EH (cell line): Measurements from ENCODE around the gene RGR.
"Not testable (repeated sequence)": the region's sequence is repeated elsewhere in the genome, so short reads cannot be mapped to it uniquely, and the experiment has no call there.

ENCODE experiments used
- DNase-seq: peaks from one replicate; pipeline ENCODE4 v3.0.0-alpha.2; 2015; ENCODE audit warnings: low read depth

RGR gene

DNA sequence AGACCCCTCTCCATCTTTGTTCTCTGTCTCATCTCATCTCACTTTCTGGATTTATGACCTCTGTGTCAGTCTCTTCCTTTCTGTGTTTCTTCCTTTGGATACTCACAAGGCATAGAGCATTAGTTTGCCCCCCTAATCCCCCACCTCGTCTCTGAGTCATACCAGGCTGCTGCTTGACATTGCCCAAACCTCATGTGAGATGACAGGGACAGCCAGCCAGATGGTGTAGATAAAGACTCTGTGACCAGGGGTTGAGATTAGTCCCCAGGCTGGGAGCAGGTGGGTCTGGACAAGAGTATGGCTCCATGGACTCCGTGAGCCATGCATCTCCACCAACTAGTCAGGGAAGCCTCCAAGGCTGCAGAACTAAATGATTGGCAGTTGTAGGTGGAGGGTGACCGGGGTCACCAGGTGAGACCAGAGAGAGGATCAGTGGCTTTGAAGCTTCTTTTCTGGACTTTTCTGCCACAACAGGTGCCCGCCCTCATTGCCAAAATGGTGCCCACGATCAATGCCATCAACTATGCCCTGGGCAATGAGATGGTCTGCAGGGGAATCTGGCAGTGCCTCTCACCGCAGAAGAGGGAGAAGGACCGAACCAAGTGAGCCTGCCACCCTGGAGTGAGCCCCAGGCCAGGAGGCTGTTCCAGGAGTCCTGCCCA, 13.3 kb downstream of the RGR start:
- DNase-seq, result no peak

DNA sequence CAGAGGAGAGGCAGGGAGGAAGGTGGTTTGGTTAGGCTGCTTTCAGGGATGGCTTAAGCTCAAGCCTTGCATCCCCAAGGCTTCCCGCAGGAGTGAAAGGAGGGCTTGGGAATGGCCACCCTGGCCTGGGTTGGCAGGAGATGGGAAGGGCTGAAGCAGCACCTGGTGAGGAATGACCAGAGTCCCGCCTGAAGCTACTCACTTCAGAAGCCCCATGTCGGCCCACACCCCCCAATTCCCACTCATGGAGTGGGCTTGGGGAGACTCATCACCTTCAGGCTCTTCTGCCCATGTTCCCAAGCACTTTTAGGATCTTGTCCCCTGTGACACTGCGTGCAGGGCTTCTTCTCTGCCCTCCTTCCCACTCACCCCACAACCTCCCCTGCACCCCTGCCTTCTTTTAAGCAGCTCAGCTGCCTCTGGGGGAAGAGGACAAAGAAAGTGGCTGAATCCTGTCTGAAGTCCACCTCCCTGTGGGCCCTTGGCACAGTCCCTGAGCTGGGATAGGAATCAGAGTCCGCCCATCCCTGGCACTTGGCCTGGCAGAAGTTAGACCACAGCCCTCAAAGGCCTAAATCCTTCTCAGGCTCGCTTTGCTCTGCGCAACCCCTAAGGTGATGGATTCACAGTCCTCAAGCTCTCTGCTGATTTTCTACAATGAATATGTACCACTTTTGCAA, 16.5 kb downstream of the RGR start:
- DNase-seq, result no peak

DNA sequence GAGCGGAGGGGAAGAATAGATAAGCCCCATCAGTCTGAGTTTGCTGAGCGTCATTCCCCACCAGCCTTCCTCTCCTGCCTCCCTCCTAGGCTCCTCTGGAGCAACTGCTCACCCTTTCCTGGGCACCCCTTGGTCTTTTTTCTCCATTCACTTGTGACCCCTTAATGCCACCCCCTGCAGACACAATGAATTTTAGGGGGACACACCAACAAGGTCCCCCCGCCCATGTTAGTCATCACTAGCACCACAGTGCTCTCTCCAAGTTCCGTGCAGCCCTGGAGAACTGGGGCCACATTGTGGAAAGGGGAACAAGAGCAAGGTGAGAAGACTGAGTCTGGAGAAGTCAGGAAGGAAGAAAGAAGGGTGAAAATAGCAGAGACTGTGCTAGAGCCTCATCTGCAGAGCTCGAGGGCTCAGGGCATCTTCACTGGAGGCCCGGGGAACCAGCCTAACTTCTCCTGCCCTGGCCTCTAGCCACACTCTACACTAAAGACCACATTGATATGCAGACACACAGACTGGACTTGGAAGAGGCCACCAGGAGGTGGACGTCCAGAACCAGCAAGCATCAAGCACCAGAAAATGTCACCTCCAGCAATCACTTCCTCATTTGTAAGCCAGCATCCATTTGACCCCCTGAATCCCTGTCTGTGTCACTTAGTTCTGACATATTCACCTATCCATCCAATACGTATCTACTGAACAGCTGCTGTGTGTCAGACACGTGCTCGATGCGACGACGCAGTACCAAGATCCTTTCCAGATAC, 17.5 kb downstream of the RGR start:
- no peak for DNase-seq

DNA sequence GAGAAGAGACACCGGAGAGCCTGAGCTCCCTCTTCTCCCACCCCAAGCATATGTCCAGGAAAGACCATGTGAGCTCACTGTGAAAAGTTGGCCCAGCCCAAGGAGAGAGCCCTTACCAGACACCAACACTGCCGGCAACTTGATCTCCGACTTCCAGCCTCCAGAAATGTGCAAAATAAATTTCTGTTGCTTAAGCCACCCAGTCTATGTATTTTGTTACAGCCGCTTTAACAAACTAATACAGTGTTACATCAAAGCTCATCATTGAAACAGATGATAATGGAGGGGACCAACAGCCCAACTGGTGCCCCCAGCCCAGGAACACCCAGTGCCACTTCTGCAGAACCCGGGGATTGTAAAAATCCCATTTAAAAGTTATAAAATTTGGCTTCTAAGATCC, 18.9 kb downstream of the RGR start:
- DNase-seq, result no peak

DNA sequence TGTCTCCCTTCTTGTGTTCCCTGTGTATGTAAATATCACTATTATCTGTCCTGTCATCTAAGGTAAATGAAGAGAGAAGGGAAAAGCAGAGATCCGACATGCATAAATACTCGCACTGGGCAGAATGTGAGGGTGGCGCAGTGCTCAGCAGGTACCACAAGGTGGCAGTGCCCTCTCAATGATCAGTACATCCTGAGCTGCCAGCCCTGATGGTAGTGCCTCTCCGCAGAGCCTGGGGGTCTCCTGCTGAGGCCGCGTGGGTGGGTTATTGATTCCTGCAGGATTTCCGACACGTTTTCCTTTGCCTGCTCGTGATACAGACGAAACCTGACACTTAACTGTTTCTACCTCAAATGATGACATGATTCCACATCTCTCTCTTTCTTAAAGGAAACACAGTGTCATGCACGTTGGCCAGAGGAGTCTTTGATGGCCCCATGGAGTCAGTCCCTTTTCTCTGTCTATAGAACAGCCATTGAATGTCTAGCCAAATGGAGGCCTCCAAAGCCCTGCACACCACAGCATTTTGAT, 19.8 kb downstream of the RGR start:
- peak; percentile 64 for DNase-seq

DNA sequence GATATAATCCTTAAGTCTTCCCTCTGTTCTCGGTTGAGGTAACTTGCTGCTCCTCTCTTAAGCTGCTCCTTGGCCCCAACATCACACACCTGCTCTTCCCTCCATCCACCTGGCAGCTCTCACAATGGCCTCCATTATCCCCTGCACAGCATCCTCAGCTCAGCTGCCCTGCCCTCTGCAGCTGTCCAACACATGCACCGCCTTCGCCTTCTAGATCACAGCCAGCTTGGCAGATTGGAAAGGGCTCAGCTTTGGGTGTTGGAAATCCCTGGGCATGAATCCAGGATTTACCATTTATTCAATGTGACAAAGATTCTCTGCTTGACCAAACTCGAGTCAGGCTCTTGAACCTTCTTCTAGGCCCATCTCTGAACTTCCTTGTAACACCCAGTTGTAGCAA, 20.6 kb downstream of the RGR start:
- no peak for DNase-seq

DNA sequence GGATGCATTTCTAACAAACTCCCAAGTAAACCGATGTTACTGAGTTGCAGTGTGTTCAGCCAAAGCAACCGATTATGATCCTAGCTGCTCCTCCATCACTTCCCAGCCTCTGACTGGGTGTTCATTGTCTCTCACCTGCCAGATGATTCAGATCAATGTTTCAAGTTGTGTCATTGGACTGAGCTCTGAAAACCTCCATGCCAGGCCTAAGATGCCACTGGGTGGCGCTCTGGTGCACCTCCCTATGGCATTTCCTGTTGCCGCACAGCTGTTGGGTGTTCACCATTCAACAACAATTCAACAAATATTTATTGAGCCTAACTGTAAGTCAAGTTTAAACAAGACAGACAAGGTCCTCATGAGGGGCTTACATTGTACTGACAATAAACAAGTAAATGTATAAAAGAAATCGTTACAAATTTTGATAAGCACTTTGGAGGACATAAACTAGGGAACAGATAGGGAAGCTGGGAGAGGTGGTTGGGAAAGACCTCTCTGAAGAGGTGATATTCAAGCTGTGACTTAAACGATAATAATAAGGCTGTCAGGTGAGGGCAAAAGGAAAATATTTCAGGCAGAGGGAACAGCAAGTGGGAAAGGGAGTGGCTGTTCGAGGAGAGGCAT, 22.8 kb downstream of the RGR start:
- peak; percentile 56 for DNase-seq

DNA sequence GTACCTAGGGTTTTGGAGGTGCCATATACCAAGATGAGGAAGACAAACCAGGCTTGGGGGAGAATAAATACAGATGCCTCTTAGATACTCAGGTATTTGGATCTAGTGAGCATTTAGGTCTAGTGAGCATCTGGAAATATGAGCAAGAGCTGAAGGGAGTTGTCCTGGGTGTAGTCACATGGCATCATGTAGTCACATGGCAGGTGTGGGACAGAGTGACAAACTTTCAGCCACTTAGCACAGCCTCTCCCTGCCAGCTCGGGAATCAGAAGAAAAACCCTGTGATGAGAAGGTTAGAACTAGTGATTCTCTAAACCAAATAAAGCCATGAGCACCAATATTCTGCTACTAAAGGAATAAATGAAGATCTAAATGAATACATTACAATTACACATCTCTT, 24.3 kb downstream of the RGR start:
- DNase-seq, result no peak

DNA sequence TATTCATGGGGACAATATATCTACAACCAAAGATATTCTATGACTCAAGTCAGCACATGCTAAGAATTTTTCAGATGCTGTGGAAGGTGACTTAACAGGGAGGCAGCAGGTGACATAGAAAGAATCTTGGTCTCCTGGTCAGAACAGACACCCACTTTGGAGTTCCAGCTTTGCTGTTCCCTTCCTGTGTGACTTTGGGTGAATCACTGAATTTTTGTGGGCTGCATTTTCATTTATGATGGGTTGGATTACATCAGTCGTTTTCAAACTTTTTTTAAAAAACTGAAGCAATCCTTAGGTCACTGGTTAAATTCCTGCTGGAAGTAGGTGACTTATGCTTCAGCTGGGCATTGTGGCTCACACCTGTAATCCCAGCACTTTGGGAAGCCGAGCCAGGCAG, 24.9 kb downstream of the RGR start:
- peak; percentile 87 for DNase-seq

DNA sequence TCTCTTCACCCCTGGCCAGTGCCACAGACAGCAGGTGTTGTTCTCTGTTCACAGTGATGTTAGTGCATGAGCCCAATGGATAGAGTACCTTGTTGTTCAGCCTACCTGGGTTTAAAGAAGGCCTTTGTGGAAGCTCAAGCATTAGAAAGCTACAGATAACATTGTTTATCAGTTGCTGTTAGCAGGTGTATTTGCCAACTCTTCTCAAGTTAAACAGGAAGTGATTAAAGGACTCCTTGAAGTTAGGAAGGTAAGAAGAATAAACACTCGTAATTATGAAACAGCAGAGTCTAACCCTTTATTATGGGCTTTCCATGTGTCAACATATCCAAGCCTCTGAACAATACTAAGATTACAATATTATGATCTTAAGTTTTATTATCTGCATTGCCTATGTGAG, 25.9 kb downstream of the RGR start:
- no peak for DNase-seq

DNA sequence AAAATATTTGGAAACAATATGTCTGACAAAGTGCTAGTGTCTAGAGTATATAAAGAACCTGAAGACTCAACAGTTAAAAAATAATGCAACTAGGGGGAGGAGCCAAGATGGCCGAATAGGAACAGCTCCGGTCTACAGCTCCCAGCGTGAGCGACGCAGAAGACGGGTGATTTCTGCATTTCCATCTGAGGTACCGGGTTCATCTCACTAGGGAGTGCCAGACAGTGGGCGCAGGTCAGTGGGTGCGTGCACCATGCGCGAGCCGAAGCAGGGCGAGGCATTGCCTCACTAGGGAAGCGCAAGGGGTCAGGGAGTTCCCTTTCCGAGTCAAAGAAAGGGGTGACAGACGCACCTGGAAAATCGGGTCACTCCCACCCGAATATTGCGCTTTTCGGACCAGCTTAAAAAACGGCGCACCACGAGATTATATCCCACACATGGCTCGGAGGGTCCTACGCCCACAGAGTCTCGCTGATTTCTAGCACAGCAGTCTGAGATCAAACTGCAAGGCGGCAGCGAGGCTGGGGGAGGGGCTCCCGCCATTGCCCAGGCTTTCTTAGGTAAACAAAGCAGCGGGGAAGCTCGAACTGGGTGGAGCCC, 35.1 kb downstream of the RGR start:
- DNase-seq, result not testable (repeated sequence)

DNA sequence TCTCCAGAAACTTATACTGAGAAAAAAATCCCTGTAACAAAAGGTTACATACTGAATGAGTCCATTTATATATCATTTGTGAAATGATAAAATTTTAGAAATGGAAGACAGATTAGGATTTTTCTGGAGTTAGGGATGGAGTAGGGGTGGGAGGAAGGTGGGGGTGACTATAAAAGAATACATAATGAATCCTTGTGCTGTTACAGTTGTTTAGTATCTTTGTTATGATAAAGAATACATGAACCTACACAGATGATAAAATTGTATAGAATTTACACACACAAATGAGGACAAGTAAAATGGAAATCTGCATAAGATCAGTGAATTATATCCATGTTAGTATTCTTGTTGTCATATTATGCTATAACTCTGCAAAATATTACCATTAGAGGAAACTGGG, 41.8 kb downstream of the RGR start:
- no peak for DNase-seq

DNA sequence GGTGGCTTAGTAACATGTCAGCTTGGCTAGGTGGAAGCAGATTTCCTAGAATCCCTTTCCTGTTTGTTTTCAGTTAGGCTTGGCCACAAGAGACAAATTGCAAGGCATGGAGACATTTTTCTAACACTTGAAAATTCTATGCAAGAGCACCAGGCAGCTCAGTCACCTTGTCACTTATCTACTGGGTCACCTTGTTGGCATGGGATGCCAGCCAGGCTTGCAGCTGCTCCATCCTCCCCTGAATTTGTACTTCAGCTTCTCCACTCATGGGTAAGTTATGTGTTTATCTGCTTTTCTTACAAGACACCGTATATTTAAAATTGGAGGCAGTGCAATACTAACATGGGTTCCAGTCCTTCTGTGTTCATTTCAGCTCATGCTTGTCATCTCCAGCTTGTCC, 43.3 kb downstream of the RGR start:
- no peak for DNase-seq

DNA sequence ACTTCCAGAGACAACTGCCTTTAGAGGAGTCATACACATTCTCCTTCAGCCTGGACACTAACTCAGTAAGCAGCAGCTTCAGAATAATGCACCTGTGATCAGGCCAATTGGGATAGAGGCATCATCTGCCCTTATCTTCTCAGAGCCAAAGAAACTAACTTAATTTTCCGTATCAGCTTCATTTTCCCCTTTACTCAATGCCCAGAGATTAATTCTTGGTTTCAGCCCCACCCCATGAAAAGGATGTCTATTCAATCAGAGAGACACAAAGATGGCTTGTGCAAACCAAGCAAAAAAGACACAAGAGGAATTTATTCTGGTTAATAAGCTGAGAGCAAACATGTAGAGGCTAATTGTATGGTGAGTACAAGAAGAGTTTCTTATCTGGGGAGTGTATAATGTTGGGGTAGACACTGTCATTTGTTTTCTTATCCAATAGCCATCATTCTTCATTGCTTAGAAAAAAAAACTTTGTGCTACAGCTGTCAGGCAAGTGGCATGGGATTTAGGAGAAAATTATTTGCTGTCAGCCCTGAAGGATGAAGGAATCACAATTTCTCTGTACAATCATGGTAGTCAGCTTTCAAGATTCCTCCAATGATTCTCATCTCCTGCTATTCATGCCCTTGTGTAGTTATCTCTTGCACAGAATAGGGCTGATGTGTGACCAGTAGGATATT, 44.8 kb downstream of the RGR start:
- no peak for DNase-seq

DNA sequence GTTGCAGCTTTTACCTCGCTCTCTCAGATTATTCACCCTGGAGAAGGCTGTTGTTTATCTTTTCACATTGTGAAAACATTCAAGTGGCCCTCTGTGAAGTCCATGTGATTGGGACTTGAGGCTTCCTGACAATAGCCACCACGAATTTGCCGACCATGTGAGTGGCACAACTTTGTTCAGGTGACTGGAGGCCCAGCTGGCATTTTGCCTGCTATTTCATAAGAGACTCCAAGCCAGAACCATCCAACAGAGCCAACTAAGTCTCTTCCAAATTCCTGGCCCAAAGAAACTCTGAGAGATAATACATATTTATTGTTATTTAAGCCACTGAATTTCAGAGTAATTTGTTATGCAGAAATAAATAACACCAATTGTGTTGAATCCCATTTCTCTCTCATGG, 45.4 kb downstream of the RGR start:
- no peak for DNase-seq

DNA sequence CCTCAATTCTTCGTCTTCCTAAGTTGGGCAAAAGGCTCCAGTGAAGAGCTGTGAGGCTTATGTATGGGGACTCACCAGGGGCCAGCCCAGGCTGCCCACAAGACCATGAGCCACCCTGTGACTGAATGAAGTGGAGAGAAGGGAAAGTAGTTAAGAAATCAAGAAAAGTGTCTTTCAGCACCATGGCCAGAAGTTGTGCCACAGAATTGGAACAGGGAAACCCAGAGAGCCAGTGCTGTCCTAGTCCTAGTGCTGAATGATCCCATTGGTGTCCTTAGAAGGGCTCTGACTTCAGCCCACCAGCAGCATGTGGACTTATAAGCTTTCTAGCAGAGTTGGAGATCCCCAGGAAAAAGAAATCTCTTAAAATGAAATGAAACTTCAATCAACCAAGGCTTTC, 46.5 kb downstream of the RGR start:
- peak; percentile 74 for DNase-seq

DNA sequence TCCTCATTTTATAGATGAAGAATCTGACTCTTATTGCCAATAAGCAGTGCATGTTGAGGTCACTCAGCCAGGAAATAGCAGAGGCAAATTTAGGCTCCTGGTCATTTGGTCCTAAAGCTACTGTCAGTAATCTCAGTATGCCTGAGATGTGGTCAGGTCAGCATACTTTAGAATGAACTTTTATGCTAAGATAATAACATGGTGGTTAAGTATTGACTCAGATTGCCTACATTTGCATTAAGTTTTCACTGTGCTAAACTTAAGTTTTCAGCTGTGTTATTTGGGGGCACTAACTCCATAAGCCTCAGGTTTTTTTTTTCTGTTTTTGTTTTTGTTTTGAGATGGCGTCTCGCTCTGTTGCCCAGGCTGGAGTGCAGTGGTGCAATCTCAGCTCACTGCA, 47.6 kb downstream of the RGR start:
- no peak for DNase-seq

DNA sequence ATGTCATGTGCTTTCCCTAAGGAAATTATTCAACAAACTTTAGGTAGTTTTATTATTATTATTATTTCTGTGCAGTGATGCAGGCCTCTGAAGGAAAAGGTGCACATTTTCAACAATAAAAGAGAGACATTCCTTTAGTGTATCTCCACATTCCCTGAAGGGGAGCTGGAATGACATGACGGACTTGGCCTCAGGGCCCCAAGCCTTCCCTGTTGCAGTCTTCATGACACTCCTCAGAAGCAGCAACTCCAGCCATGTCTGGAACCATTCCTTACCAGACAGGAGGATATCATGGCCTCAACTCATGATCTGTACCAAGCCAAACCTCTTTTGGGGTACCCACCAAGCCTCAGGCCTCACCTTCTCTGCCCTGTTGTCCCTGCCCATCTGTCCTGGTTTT, 48.3 kb downstream of the RGR start:
- DNase-seq, result no peak

DNA sequence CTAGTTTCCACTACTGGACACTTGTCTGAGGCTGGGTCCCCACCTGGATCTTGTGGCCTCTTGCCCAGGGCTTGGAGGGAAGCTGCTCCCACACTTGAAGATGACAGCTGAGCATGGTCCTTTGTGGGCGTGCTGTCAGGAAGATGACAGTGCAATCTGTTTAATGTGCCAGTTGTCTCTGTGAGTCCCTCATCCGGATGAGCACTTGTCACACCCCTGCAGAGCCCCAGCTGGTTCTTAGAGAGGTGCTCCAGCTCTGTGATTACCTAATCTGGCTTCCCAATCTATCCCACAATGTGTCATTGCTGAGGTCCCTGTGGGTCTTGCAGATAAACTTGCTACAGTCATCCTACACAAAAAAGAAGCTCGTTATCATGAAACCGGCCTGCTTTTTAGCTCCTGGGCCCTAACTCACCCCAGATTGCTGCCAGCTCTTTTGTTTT, 48.7 kb downstream of the RGR start:
- DNase-seq, result no peak

DNA sequence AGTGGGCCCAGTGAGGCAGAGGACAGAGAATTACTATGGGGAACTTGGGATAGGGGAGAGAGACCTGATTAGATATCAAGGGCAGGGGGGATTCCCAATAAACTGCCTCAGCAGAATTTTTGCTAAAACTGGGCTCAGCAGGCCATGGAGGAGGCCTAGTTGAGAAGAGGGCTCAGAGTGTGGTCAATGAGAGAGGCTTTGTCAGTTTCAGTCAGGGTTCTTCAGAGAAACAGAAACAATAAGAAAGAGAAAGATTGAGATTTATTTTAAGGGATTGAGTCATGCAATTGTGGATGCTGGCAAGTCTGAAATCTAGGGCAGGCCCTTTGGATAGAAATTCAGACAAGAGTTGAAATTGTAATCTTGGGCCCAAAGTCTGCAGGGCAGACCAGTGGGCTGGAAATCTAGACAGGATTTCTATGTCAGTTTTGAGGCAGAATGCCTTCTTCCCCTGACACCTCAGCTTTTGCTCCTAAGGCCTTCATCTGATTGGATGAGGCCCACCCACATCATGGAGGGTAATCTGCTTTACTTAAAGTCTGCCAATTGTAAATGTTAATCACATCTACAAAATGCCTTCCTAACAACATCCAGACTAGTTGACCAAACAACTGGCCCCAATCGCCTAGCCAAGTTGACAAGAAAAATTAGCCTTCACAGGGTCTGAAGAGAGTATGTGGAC, 50.1 kb downstream of the RGR start:
- DNase-seq, result no peak
